RPMI8226 (cell line): ENCODE data around the gene ZBED2.
"Not testable (repeated sequence)": the region's sequence is repeated elsewhere in the genome, so short reads cannot be mapped to it uniquely, and the experiment has no call there.

Experiments used
- DNase-seq: peaks from one replicate; pipeline ENCODE4 v3.0.0-alpha.2; 2015

ZBED2 gene

GRCh38 chr3:111595232-111595631 is at the start of gene ZBED2:
ZBED2 (minus strand) TSS chr3:111595346; CDS start chr3:111594201, 1,145 bp downstream.
- DNase-seq: no peak

- DNase-seq: no peak
Measured at GRCh38 chr3:111639316-111639715, 44.2 kb upstream of the ZBED2 start.

- DNase-seq: no peak
Measured at GRCh38 chr3:111636366-111636885, 41.3 kb upstream of the ZBED2 start.

GRCh38 chr3:111635403-111635802 is 40.3 kb upstream of the ZBED2 start:
- no peak for DNase-seq

GRCh38 chr3:111630638-111631037 is 35.5 kb upstream of the ZBED2 start:
- not testable (repeated sequence) for DNase-seq

GRCh38 chr3:111629018-111629417 is 33.9 kb upstream of the ZBED2 start:
- not testable (repeated sequence) for DNase-seq

GRCh38 chr3:111627092-111627491 is 31.9 kb upstream of the ZBED2 start:
- no peak for DNase-seq

GRCh38 chr3:111621535-111621934 is 26.4 kb upstream of the ZBED2 start:
- peak; percentile 42 for DNase-seq

- no peak for DNase-seq
Measured at GRCh38 chr3:111619833-111620232, 24.7 kb upstream of the ZBED2 start.

- no peak for DNase-seq
Measured at GRCh38 chr3:111618945-111619344, 23.8 kb upstream of the ZBED2 start.

- no peak for DNase-seq
Measured at GRCh38 chr3:111617912-111618601, 22.9 kb upstream of the ZBED2 start.

GRCh38 chr3:111617406-111617805 is 22.3 kb upstream of the ZBED2 start:
- DNase-seq: no peak

- DNase-seq: peak; percentile 13
Measured at GRCh38 chr3:111616417-111617105, 21.4 kb upstream of the ZBED2 start.

GRCh38 chr3:111615880-111616279 is 20.7 kb upstream of the ZBED2 start:
- no peak for DNase-seq

- DNase-seq: no peak
Measured at GRCh38 chr3:111613294-111613693, 18.1 kb upstream of the ZBED2 start.

GRCh38 chr3:111610612-111611054 is 15.5 kb upstream of the ZBED2 start:
- DNase-seq: no peak

GRCh38 chr3:111610189-111610588 is 15.0 kb upstream of the ZBED2 start:
- DNase-seq: no peak

GRCh38 chr3:111609700-111610099 is 14.6 kb upstream of the ZBED2 start:
- no peak for DNase-seq

GRCh38 chr3:111608383-111608782 is 13.2 kb upstream of the ZBED2 start:
- DNase-seq: no peak

GRCh38 chr3:111607240-111607920 is 12.2 kb upstream of the ZBED2 start:
- no peak for DNase-seq

GRCh38 chr3:111605493-111605892 is 10.3 kb upstream of the ZBED2 start:
- no peak for DNase-seq

GRCh38 chr3:111605018-111605417 is 9.9 kb upstream of the ZBED2 start:
- no peak for DNase-seq

GRCh38 chr3:111604119-111604518 is 9.0 kb upstream of the ZBED2 start:
- DNase-seq: no peak

GRCh38 chr3:111603679-111604078 is 8.5 kb upstream of the ZBED2 start:
- DNase-seq: no peak
